AML-193 (cell line): Measurements from ENCODE around the gene C1orf105.

Source experiments
- DNase-seq, 2 experiments: peaks; one replicate each; lab custom pipeline; 2025; lab: John Stamatoyannopoulos, UW

The C1orf105 gene

GRCh38 chr1:172397221-172397620 is 23.3 kb upstream of the C1orf105 start:
- DNase-seq: no peak

GRCh38 chr1:172397633-172398032 is 22.9 kb upstream of the C1orf105 start:
- DNase-seq: no peak

GRCh38 chr1:172398193-172398592 is 22.3 kb upstream of the C1orf105 start:
- no peak for DNase-seq

- DNase-seq: peak; percentile 42 to 63
These were observed 21.3 kb upstream of the C1orf105 start for GRCh38 chr1:172398970-172399755.

- DNase-seq: no peak
These were observed 20.4 kb upstream of the C1orf105 start for GRCh38 chr1:172399756-172400721.

GRCh38 chr1:172400722-172401105 is 19.8 kb upstream of the C1orf105 start:
- DNase-seq: no peak

GRCh38 chr1:172401477-172401876 is 19.0 kb upstream of the C1orf105 start:
- no peak for DNase-seq

GRCh38 chr1:172401892-172402291 is 18.6 kb upstream of the C1orf105 start:
- no peak for DNase-seq

GRCh38 chr1:172402878-172403569 is 17.5 kb upstream of the C1orf105 start:
- no peak for DNase-seq

- no peak for DNase-seq
These were observed 16.4 kb upstream of the C1orf105 start for GRCh38 chr1:172404121-172404520.

GRCh38 chr1:172405912-172406311 is 14.6 kb upstream of the C1orf105 start:
- DNase-seq: no peak

GRCh38 chr1:172406968-172407367 is 13.5 kb upstream of the C1orf105 start:
- DNase-seq: no peak

GRCh38 chr1:172408958-172409357 is 11.5 kb upstream of the C1orf105 start:
- DNase-seq: no peak

- no peak for DNase-seq
These were observed 10.5 kb upstream of the C1orf105 start for GRCh38 chr1:172410027-172410426.

GRCh38 chr1:172411791-172412338 is 8.6 kb upstream of the C1orf105 start:
- no peak for DNase-seq

- no peak for DNase-seq
These were observed 6.2 kb upstream of the C1orf105 start for GRCh38 chr1:172414331-172414730.

GRCh38 chr1:172416496-172417035 is 3.9 kb upstream of the C1orf105 start:
- DNase-seq: no peak

- DNase-seq: no peak
These were observed 2.9 kb upstream of the C1orf105 start for GRCh38 chr1:172417557-172417956.

GRCh38 chr1:172421974-172422604 is 1.6 kb downstream of the C1orf105 start:
- no peak for DNase-seq

- no peak for DNase-seq
These were observed 2.9 kb downstream of the C1orf105 start for GRCh38 chr1:172423336-172423735.

GRCh38 chr1:172425339-172425738 is 4.9 kb downstream of the C1orf105 start:
- no peak for DNase-seq
